ENCODE measurements around the gene CAND1.

Gene CAND1

DNA sequence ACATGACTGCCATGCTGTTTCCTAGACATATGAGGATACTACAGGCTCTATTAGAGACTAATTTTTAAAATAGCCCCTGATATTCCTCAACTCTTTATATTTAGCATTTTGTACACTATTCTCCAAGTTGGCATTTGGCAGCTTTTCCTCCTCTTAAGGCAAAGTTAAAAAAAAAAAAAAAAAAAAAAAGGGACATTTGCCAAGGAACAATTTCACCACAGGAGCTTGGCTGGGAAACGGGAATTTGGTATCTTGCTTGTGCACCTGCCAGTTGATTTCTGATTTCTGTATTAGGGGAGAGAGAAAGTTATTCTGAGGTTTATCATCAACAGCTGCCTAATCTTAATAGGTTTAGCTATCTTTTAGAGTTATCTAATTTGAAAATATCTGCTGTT, 87.2 kb downstream of the CAND1 start:
- TF ChIP-seq FOXM1 (IDR thresholded peaks at IDR 0.05; ENCODE audit: borderline replicate concordance) (no peak), ELF4 (IDR thresholded peaks at IDR 0.05) (no peak), ARNT (IDR thresholded peaks at IDR 0.05) (no peak), SP1 (IDR thresholded peaks at IDR 0.05) (no peak), TARDBP (IDR thresholded peaks at IDR 0.05) (no peak), BHLHE40 (IDR thresholded peaks at IDR 0.05; ENCODE audit: borderline replicate concordance) (no peak), CTBP1 (IDR thresholded peaks at IDR 0.05; ENCODE audit: borderline replicate concordance) (no peak), NFRKB (IDR thresholded peaks at IDR 0.05) (no peak), FOXA1 (IDR thresholded peaks at IDR 0.05) (no peak), ZNF384 (IDR thresholded peaks at IDR 0.05) (no peak), HDGF (IDR thresholded peaks at IDR 0.05; ENCODE audit: borderline replicate concordance) (no peak), SUZ12 (IDR thresholded peaks at IDR 0.05) (no peak), FOXK2 (IDR thresholded peaks at IDR 0.05) (no peak), LEF1 (IDR thresholded peaks at IDR 0.05; ENCODE audit: borderline replicate concordance) (no peak), L3MBTL2 (conservative IDR thresholded peaks at IDR 0.05) (no peak)
- TF ChIP-seq, protein P1, sequence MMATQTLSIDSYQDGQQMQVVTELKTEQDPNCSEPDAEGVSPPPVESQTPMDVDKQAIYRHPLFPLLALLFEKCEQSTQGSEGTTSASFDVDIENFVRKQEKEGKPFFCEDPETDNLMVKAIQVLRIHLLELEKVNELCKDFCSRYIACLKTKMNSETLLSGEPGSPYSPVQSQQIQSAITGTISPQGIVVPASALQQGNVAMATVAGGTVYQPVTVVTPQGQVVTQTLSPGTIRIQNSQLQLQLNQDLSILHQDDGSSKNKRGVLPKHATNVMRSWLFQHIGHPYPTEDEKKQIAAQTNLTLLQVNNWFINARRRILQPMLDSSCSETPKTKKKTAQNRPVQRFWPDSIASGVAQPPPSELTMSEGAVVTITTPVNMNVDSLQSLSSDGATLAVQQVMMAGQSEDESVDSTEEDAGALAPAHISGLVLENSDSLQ (IDR thresholded peaks at IDR 0.05): no peak
- no peak for DNase-seq (ENCODE audit: extremely low spot score)
- ChIA-PET CTCF (interaction anchor here (0.6 to 1.1 kb wide), 19 partner anchors 13 to 1426 kb away, joined by 3 to 8 read pairs (median 4); no protein-coding TSS in a partner anchor), POLR2A (no interaction called here)

GRCh38 chr12:67357376-67358125, 88.4 kb downstream of the CAND1 start:
- no peak for DNase-seq (ENCODE audit: extremely low spot score)
- ChIA-PET CTCF (interaction anchor here (0.6 to 1.1 kb wide), 3 partner anchors 25 to 998 kb away, joined by 3 read pairs; no protein-coding TSS in a partner anchor), POLR2A (no interaction called here)
- TF ChIP-seq SP1 (IDR thresholded peaks at IDR 0.05): no peak
- TF ChIP-seq, protein P1 (IDR thresholded peaks at IDR 0.05): no peak

GRCh38 chr12:67358781-67359338, 89.7 kb downstream of the CAND1 start:
- POLR2A ChIA-PET: no interaction called here
- no peak for DNase-seq (ENCODE audit: extremely low spot score)
- CTCF ChIA-PET: no interaction called here
- TF ChIP-seq FOXA1 (IDR thresholded peaks at IDR 0.05): no peak
- TF ChIP-seq TARDBP (IDR thresholded peaks at IDR 0.05): no peak
- TF ChIP-seq ELF4 (IDR thresholded peaks at IDR 0.05): no peak
- no peak for TF ChIP-seq LEF1 (IDR thresholded peaks at IDR 0.05; ENCODE audit: borderline replicate concordance)
- TF ChIP-seq SUZ12 (IDR thresholded peaks at IDR 0.05): no peak
- TF ChIP-seq, protein P1 (IDR thresholded peaks at IDR 0.05): no peak
- no peak for TF ChIP-seq FOXM1 (IDR thresholded peaks at IDR 0.05; ENCODE audit: borderline replicate concordance)
- no peak for TF ChIP-seq ARNT (IDR thresholded peaks at IDR 0.05)
- TF ChIP-seq HDGF (IDR thresholded peaks at IDR 0.05; ENCODE audit: borderline replicate concordance): no peak
- TF ChIP-seq BHLHE40 (IDR thresholded peaks at IDR 0.05; ENCODE audit: borderline replicate concordance): no peak
- TF ChIP-seq FOXK2 (IDR thresholded peaks at IDR 0.05): no peak
- no peak for TF ChIP-seq NFRKB (IDR thresholded peaks at IDR 0.05)
- TF ChIP-seq ZNF384 (IDR thresholded peaks at IDR 0.05): no peak
- no peak for TF ChIP-seq CTBP1 (IDR thresholded peaks at IDR 0.05; ENCODE audit: borderline replicate concordance)
- TF ChIP-seq L3MBTL2 (conservative IDR thresholded peaks at IDR 0.05): no peak

- no peak for DNase-seq (ENCODE audit: extremely low spot score)
- ChIA-PET CTCF (no interaction called here), POLR2A (no interaction called here)
- TF ChIP-seq TARDBP (IDR thresholded peaks at IDR 0.05): no peak
- TF ChIP-seq CTBP1 (IDR thresholded peaks at IDR 0.05; ENCODE audit: borderline replicate concordance): no peak
- no peak for TF ChIP-seq FOXK2 (IDR thresholded peaks at IDR 0.05)
- no peak for TF ChIP-seq SP1 (IDR thresholded peaks at IDR 0.05)
- TF ChIP-seq FOXM1 (IDR thresholded peaks at IDR 0.05; ENCODE audit: borderline replicate concordance): no peak
- TF ChIP-seq SUZ12 (IDR thresholded peaks at IDR 0.05): no peak
- TF ChIP-seq ARNT (IDR thresholded peaks at IDR 0.05): no peak
- TF ChIP-seq FOXA1 (IDR thresholded peaks at IDR 0.05): no peak
- no peak for TF ChIP-seq ELF4 (IDR thresholded peaks at IDR 0.05)
- no peak for TF ChIP-seq BHLHE40 (IDR thresholded peaks at IDR 0.05; ENCODE audit: borderline replicate concordance)
- no peak for TF ChIP-seq LEF1 (IDR thresholded peaks at IDR 0.05; ENCODE audit: borderline replicate concordance)
- no peak for TF ChIP-seq ZNF384 (IDR thresholded peaks at IDR 0.05)
- TF ChIP-seq L3MBTL2 (conservative IDR thresholded peaks at IDR 0.05): no peak
- no peak for TF ChIP-seq NFRKB (IDR thresholded peaks at IDR 0.05)
- no peak for TF ChIP-seq HDGF (IDR thresholded peaks at IDR 0.05; ENCODE audit: borderline replicate concordance)
- TF ChIP-seq, protein P1 (IDR thresholded peaks at IDR 0.05): no peak
Observed at GRCh38 chr12:67362526-67362925, 93.4 kb downstream of the CAND1 start.

DNA sequence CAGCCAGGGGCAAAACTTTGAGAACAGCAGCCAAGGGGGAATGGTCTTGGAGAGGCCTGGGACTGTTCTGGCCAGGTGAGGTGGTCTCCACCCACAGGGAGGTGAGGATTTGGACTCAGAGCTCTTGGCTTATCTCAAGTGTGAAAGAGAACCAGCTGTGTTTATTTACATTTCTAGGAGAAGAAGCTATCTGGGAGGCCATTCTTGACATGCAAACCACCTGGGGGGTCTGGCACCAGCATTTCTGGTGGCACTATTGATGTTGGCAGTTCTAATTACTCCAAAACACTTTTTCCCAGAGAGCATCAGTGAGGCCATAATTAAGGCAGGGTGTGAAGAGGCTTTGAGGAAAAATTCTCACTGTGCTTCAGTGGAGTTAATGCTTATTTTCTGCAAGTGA, 95.1 kb downstream of the CAND1 start:
- TF ChIP-seq L3MBTL2 (conservative IDR thresholded peaks at IDR 0.05) (no peak), ZNF384 (IDR thresholded peaks at IDR 0.05) (no peak), ARNT (IDR thresholded peaks at IDR 0.05) (no peak), SUZ12 (IDR thresholded peaks at IDR 0.05) (no peak), CTBP1 (IDR thresholded peaks at IDR 0.05; ENCODE audit: borderline replicate concordance) (no peak), ELF4 (IDR thresholded peaks at IDR 0.05) (no peak), NFRKB (IDR thresholded peaks at IDR 0.05) (no peak), TARDBP (IDR thresholded peaks at IDR 0.05) (no peak), BHLHE40 (IDR thresholded peaks at IDR 0.05; ENCODE audit: borderline replicate concordance) (no peak), SP1 (IDR thresholded peaks at IDR 0.05) (no peak), FOXA1 (IDR thresholded peaks at IDR 0.05) (no peak), HDGF (IDR thresholded peaks at IDR 0.05; ENCODE audit: borderline replicate concordance) (no peak)
- TF ChIP-seq, protein P1 (IDR thresholded peaks at IDR 0.05): no peak
- CTCF ChIA-PET: no interaction called here
- no peak for DNase-seq (ENCODE audit: extremely low spot score)
- POLR2A ChIA-PET: interaction anchor here (0.6 kb wide), 1 partner anchor 113 kb away, joined by 3 read pairs; no protein-coding TSS in a partner anchor
